ENCODE results near the gene CDK2. TPM values are rescaled to one million over a fixed set of nuclear protein-coding genes. Genes with fewer than 3 reads are reported as not detected.
A peak's percentile ranks its signal among the peaks of the same experiment; 100 is the strongest.

The CDK2 gene
- total and polyA plus RNA-seq, 9 of the 15 experiments (the other 6 are each of a cell fraction or from before 2014, with no cell fraction given), result 17.4 to 213 (median 109) TPM

GRCh38 chr12:56010111-56010570, 43.5 kb downstream of the CDK2 start (continued):
- TF ChIP-seq ATF4 (CRISPR knock-in tag; IDR thresholded peaks at IDR 0.05) (peak; percentile 87), MYC (IDR thresholded peaks at IDR 0.05; ENCODE audit: low read depth, low read length) (peak; percentile 91), MYC (CRISPR knock-in tag; IDR thresholded peaks at IDR 0.05; ENCODE audit: borderline replicate concordance, low read depth) (no peak), ZNF239 (CRISPR knock-in tag; IDR thresholded peaks at IDR 0.05) (peak; percentile 51), AFF1 (IDR thresholded peaks at IDR 0.05; ENCODE audit: low read depth in 1 of 2, partially characterized antibody in 2 of 2) (peak in 1 of 2 experiments; percentile 9), ZNF449 (CRISPR knock-in tag; IDR thresholded peaks at IDR 0.05) (no peak), ZNF165 (CRISPR knock-in tag; IDR thresholded peaks at IDR 0.05; ENCODE audit: borderline replicate concordance) (no peak), ATF3 (IDR thresholded peaks at IDR 0.05) (peak; percentile 93), ATF3 (CRISPR knock-in tag; conservative IDR thresholded peaks at IDR 0.05) (no peak), KLF6 (CRISPR knock-in tag; IDR thresholded peaks at IDR 0.05; ENCODE audit: borderline replicate concordance) (no peak), SOX6 (IDR thresholded peaks at IDR 0.05) (peak; percentile 91), CXXC5 (CRISPR knock-in tag; IDR thresholded peaks at IDR 0.05) (peak; percentile 68), EP400 (IDR thresholded peaks at IDR 0.05) (peak; percentile 55; the same call in 1 of the 2 replicates), ZNF766 (CRISPR knock-in tag; conservative IDR thresholded peaks at IDR 0.05) (peak; percentile 76; the same call in 1 of the 2 replicates), CCAR2 (IDR thresholded peaks at IDR 0.05; ENCODE audit: low read depth, low read length) (no peak), CCNT2 (IDR thresholded peaks at IDR 0.05; ENCODE audit: borderline replicate concordance, extremely low read depth, insufficient read length, low read depth, low read length) (peak; percentile 24), ZNF639 (CRISPR knock-in tag; conservative IDR thresholded peaks at IDR 0.05 in 1 of 2, IDR thresholded peaks at IDR 0.05 in 1 of 2) (peak in 1 of 2 experiments; percentile 66; a peak in 2 of 4 replicates), HDAC1 (IDR thresholded peaks at IDR 0.05) (peak in 1 of 2 experiments; percentile 80; a peak in 2 of 4 replicates)
